AG04450 (cell line): ENCODE data around the gene FGGY. TPM values are rescaled to one million over a fixed set of nuclear protein-coding genes. Genes with fewer than 3 reads are reported as not detected.
"Not testable (repeated sequence)": the region's sequence is repeated elsewhere in the genome, so short reads cannot be mapped to it uniquely, and the experiment has no call there.

Experiments
- CTCF ChIA-PET: fragments of 300-600, 350-600 bp; formaldehyde crosslinking; extraction: SDS; loops from one replicate; lab custom pipeline; 2022; ENCODE audit warnings: antibody characterized with exemption, inconsistent platforms; lab: Charles Lee
- POLR2A ChIA-PET: fragments of 350-600 bp; formaldehyde crosslinking; extraction: SDS; loops from one replicate; lab custom pipeline; 2021; ENCODE audit warnings: antibody characterized with exemption, inconsistent platforms; lab: Yijun Ruan, JAX
- DNase-seq: peaks from one replicate; pipeline ENCODE4 v3.0.0-alpha.2; 2011; ENCODE audit warnings: low read depth, low spot score
- H3K27ac ChIP-seq: one replicate; pipeline ENCODE4 v1.5.1; 2012; ENCODE audit warnings: low read depth, low read length, control low read depth
- H3K27me3 ChIP-seq: one replicate; pipeline ENCODE4 v1.6.0; 2012; ENCODE audit warnings: low read length; ENCODE audit not compliant: control insufficient read depth, insufficient read depth
- H3K4me3 ChIP-seq: 2 replicates; pipeline ENCODE4 v1.5.1; 2011; ENCODE audit warnings: mild to moderate bottlenecking, low read depth, low read length, control low read depth
- H3K9me3 ChIP-seq: 2 replicates; pipeline ENCODE4 v1.5.1; 2012; ENCODE audit warnings: low read length; ENCODE audit not compliant: control insufficient read depth, insufficient read depth
- polyA plus RNA-seq: library from polyadenylated mRNA; depleted of rRNA; stranded (reverse); fragments of >200 nt; gene quantifications from 2 replicates; pipeline ENCODE4 v1.2.3, GENCODE V29; 2011
- TF ChIP-seq, protein P1 (sequence below): IDR thresholded peaks from 2 replicates; pipeline ENCODE4 v1.5.1; 2011; ENCODE audit warnings: low read depth, low read length, control low read depth, inconsistent platforms

Gene FGGY
- polyA plus RNA-seq, 1 experiment: 11.8 TPM

DNA sequence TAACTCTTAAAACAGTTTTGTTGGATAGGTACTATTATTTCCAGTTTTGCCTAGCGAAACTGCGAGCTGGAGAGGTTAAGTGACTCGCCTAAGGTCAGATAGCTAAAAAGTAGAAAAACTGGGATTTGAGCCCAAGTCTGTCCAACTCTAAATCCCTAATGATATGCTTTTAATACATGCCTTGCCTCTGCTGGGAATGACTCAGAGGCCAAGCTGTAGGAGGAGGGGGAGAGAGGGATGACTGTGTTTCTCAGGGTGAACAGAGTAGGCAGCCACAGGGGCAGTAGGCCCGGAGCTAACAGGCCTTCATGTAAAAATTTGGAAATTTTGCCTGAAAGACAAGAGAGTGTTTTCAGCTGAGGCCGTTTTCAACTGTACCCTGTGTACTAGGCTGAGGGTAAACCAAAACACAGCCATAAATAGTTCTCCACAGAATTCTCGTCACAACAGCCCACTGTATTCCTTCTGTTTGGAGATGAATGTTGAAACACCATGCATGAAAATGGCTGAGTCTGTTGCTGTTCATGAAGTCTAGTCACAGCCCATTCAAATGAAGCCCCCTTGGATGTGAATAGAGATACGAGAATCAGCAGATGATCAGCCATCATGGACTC lies 410.4 kb downstream of the FGGY start:
- TF ChIP-seq, protein P1, sequence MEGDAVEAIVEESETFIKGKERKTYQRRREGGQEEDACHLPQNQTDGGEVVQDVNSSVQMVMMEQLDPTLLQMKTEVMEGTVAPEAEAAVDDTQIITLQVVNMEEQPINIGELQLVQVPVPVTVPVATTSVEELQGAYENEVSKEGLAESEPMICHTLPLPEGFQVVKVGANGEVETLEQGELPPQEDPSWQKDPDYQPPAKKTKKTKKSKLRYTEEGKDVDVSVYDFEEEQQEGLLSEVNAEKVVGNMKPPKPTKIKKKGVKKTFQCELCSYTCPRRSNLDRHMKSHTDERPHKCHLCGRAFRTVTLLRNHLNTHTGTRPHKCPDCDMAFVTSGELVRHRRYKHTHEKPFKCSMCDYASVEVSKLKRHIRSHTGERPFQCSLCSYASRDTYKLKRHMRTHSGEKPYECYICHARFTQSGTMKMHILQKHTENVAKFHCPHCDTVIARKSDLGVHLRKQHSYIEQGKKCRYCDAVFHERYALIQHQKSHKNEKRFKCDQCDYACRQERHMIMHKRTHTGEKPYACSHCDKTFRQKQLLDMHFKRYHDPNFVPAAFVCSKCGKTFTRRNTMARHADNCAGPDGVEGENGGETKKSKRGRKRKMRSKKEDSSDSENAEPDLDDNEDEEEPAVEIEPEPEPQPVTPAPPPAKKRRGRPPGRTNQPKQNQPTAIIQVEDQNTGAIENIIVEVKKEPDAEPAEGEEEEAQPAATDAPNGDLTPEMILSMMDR: no peak
- ChIA-PET CTCF (no interaction called here), POLR2A (interaction anchor here (1.4 to 2.5 kb wide), 3 partner anchors 24 to 924 kb away, joined by 6 to 27 read pairs (median 23); partner anchors contain the start of gene JUN)
- peak overlapping the region; percentile 87 for H3K27ac ChIP-seq
- H3K9me3 ChIP-seq: no peaks in the 10 kb centered on the region
- H3K27me3 ChIP-seq: no peaks in the 10 kb centered on the region
- no peak overlapping the region for H3K4me3 ChIP-seq
- DNase-seq: peak; percentile 89

GRCh38 chr1:59709333-59709732 lies 412.4 kb downstream of the FGGY start:
- no peaks in the 10 kb centered on the region for H3K27me3 ChIP-seq
- ChIA-PET POLR2A (no interaction called here), CTCF (no interaction called here)
- no peak overlapping the region for H3K27ac ChIP-seq
- H3K9me3 ChIP-seq: no peaks in the 10 kb centered on the region
- no peak for DNase-seq
- H3K4me3 ChIP-seq: no peak overlapping the region
- TF ChIP-seq, protein P1: no peak

GRCh38 chr1:59710920-59711319 lies 414.0 kb downstream of the FGGY start:
- CTCF ChIA-PET, H3K27me3 ChIP-seq, DNase-seq, H3K27ac ChIP-seq, POLR2A ChIA-PET, H3K4me3 ChIP-seq, H3K9me3 ChIP-seq: not testable (repeated sequence)

- POLR2A ChIA-PET: no interaction called here
- CTCF ChIA-PET: interaction anchor here (1.8 kb wide), 1 partner anchor 8 kb away, joined by 4 read pairs; no protein-coding TSS in a partner anchor
- no peak overlapping the region for H3K4me3 ChIP-seq
- DNase-seq: no peak
- TF ChIP-seq, protein P1: no peak
- no peaks in the 10 kb centered on the region for H3K9me3 ChIP-seq
- H3K27me3 ChIP-seq: no peaks in the 10 kb centered on the region
- H3K27ac ChIP-seq: no peak overlapping the region
Measured at GRCh38 chr1:59714219-59714618, 417.3 kb downstream of the FGGY start.

DNA sequence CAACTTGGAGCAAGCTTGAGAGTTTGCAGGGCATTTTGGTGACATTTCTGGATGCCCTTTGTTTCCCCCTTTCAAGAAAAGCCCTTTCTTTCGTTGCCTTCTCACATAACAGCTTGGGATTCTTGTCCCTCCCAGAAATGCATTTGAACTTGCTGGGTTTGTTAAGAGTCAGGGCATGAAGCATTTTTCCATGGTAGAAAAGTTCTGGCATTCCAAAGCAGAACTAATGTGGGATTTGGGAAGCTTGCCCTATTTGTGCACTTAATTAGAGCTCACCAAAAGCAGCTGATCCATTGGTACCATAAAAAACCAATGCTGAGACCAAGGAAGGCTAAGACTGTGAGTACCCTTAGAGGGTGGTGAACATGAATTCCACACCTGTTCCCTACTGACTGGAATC lies 418.1 kb downstream of the FGGY start:
- DNase-seq: no peak
- CTCF ChIA-PET: interaction anchor here (1.8 kb wide), 1 partner anchor 9 kb away, joined by 4 read pairs; no protein-coding TSS in a partner anchor
- Histone ChIP-seq H3K9me3 (no peaks in the 10 kb centered on the region), H3K27me3 (no peaks in the 10 kb centered on the region), H3K4me3 (no peak overlapping the region), H3K27ac (no peak overlapping the region)
- TF ChIP-seq, protein P1: no peak
- POLR2A ChIA-PET: no interaction called here
